ENCODE measurements around the gene PIM1.

The PIM1 gene

GRCh38 chr6:37134036-37134395 is 35.9 kb upstream of the PIM1 start:
- peak overlapping the region; percentile 91 for H3K27ac Mint-ChIP-seq
- peaks cover 51% of the 10 kb centered on the region for H3K4me1 Mint-ChIP-seq
- H3K9me3 Mint-ChIP-seq = no peaks in the 10 kb centered on the region
- DNase-seq (ENCODE audit: low spot score in 2 of 2) = no peak
- peak overlapping the region; percentile 55 for H3K4me3 Mint-ChIP-seq
- peaks cover 6% of the 10 kb centered on the region for H3K36me3 Mint-ChIP-seq
- ATAC-seq = no peak

DNA sequence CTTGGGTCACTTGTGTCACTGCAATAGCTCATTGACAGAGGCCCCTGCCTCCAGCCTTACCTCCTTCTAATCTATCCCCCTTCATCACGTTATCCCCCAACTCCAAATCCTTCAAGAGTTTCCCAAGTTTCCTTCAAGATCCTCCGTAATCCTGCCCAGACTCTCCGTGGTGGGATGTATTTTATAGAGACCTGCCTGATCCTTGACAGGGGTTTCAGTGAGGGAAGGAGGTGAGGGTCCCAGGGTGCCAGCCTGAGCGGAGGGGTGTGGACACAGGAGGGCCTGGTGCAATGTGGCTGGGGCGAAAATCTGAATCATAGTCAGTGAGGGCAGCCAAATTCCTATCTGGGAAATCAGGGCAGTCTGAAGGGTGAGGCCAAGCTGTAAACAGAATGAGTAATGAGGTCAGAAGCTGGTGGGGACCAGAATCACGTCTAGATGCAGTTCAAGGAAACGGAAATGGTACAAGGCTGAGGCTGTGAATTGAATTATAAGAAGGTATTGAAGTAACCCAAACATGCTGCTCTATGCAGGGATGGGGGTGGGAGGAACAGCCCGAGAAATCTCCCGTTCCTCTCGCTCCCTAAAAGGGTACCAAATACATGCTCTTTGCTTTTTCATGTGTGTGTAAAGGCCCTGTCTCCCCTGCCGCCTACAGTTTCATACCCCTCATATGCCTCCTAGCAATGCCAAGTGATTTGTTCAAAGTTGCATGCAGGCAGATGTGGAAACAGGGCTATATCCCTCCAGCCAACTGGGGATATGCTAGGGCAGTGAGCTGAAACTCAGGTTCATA is 35.4 kb upstream of the PIM1 start:
- ATAC-seq (peak; percentile 75), DNase-seq (ENCODE audit: low spot score in 2 of 2) (peak; percentile 7 to 65)
- Mint-ChIP-seq H3K4me3 (peak overlapping the region; percentile 55), H3K4me1 (peaks cover 51% of the 10 kb centered on the region), H3K36me3 (peaks cover 6% of the 10 kb centered on the region), H3K9me3 (no peaks in the 10 kb centered on the region), H3K27ac (peak overlapping the region; percentile 91)

GRCh38 chr6:37135835-37136694 is 33.9 kb upstream of the PIM1 start:
- no peaks in the 10 kb centered on the region for H3K9me3 Mint-ChIP-seq
- H3K4me1 Mint-ChIP-seq = peaks cover 39% of the 10 kb centered on the region
- H3K27ac Mint-ChIP-seq = peak overlapping the region; percentile 97
- DNase-seq (ENCODE audit: low spot score in 2 of 2) = no peak
- H3K4me3 Mint-ChIP-seq = peak overlapping the region; percentile 66
- H3K36me3 Mint-ChIP-seq = peaks cover 6% of the 10 kb centered on the region
- no peak for ATAC-seq

- Mint-ChIP-seq H3K36me3 (peaks cover 6% of the 10 kb centered on the region), H3K4me3 (peak overlapping the region; percentile 66), H3K27ac (peak overlapping the region; percentile 97), H3K9me3 (no peaks in the 10 kb centered on the region), H3K4me1 (peaks cover 46% of the 10 kb centered on the region)
- ATAC-seq = no peak
- DNase-seq (ENCODE audit: low spot score in 2 of 2) = no peak
Observed at GRCh38 chr6:37136821-37137200, 33.1 kb upstream of the PIM1 start.

DNA sequence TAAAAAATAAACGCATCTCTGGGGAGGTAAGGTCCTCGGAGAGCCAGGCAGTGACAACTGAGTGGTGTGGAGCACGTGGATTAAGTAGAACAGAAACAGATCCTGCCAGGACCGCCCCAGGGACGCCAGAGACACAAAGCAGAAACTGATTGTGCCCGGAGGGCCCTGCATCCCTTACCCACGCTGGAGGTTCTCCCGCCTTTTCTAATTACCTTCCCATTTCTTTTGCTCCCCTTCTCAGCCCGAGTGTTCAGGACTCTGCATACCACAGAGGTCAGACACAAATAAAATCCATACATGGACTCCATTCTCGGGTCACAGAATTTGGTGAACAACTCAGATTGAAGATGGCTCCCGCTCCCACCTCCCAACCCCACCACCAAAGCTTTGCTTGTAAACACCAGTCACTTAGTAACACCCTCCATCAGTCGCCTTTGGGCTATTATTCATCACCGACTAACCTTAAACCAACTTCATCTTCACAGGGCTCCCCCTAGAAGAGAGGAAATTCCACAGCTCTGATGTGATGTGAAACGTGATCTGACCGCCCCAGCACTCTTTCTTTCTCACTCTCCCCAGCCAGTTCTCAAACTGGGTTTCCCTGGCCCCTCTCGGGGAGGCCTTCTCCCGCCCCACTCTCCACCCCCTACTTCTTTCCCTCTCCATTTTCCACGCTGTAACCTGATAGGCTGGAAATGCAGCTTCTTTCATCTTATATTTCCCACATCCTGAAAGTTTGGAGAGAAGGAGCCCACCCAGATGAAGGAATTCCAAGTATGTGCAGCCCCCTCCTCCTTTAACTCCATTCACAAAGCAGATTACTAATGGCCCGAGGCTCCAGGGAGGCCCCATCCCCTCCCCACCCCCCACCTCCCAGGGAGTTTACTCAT is 32.5 kb upstream of the PIM1 start:
- Mint-ChIP-seq H3K36me3 (peaks cover 6% of the 10 kb centered on the region), H3K4me1 (peaks cover 52% of the 10 kb centered on the region), H3K9me3 (no peaks in the 10 kb centered on the region), H3K4me3 (peak overlapping the region; percentile 66), H3K27ac (peak overlapping the region; percentile 97)
- peak; percentile 29 to 76 for DNase-seq (ENCODE audit: low spot score in 2 of 2)
- ATAC-seq = peak; percentile 97

- H3K27ac Mint-ChIP-seq = no peak overlapping the region
- H3K4me1 Mint-ChIP-seq = peaks cover 57% of the 10 kb centered on the region
- H3K36me3 Mint-ChIP-seq = peaks cover 6% of the 10 kb centered on the region
- no peak for ATAC-seq
- H3K9me3 Mint-ChIP-seq = no peaks in the 10 kb centered on the region
- H3K4me3 Mint-ChIP-seq = no peak overlapping the region
- no peak for DNase-seq (ENCODE audit: low spot score in 2 of 2)
Observed at GRCh38 chr6:37138856-37139229, 31.1 kb upstream of the PIM1 start.

GRCh38 chr6:37139230-37139962 is 30.6 kb upstream of the PIM1 start:
- Mint-ChIP-seq H3K36me3 (peaks cover 6% of the 10 kb centered on the region), H3K27ac (no peak overlapping the region), H3K4me1 (peaks cover 52% of the 10 kb centered on the region), H3K4me3 (no peak overlapping the region), H3K9me3 (no peaks in the 10 kb centered on the region)
- ATAC-seq (no peak), DNase-seq (ENCODE audit: low spot score in 2 of 2) (no peak)

DNA sequence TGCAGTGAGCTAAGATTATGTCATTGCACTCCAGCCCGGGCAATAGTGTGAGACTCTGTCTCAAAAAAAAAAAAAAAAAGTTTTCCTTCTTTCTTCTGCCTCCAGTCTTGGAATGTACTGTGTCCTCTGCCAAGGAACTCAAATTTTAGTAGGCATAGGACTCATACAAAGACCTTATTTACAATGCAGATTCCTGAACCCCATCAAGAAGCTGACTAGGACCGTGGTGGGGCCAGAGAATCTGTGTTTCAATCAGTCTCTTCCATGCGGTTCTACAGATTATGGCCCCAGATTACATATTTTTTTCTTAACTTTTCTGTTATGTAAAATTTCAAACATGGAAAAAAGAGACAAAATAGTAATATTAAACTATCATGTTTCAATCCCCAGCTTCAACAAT is 29.8 kb upstream of the PIM1 start:
- no peaks in the 10 kb centered on the region for H3K9me3 Mint-ChIP-seq
- H3K4me1 Mint-ChIP-seq = peaks cover 45% of the 10 kb centered on the region
- no peak overlapping the region for H3K27ac Mint-ChIP-seq
- ATAC-seq = no peak
- no peak overlapping the region for H3K4me3 Mint-ChIP-seq
- peaks cover 6% of the 10 kb centered on the region for H3K36me3 Mint-ChIP-seq
- no peak for DNase-seq (ENCODE audit: low spot score in 2 of 2)

GRCh38 chr6:37141281-37142049 is 28.5 kb upstream of the PIM1 start:
- H3K27ac Mint-ChIP-seq = peak overlapping the region; percentile 5

DNA sequence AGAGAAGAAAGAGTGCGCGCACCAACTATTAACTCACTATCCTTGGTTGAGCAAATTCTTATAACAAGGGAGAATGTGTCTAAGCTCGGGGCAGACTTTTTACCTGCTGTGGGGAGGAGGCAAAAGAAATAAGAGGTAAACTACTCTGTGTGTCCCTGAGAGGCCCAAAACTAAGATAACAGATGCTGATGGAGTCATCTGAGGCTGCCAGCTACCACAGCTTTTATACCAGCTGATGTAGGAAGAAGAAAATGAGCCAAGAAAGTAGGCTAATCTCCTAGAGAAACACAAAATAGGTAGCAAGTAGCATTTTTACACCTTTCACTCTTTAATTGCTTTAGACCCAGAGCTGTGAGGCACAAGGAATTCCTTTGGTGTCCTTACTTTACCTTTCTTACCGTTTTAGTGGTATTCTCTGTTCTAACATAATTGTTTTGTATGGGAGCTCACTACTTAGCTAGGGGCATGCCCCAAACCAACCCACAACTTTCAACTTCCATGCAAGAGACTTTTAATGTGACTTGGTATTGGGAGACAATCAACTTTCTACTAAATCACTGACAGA is 27.8 kb upstream of the PIM1 start:
- no peaks in the 10 kb centered on the region for H3K9me3 Mint-ChIP-seq
- peak overlapping the region; percentile 5 for H3K27ac Mint-ChIP-seq
- DNase-seq (ENCODE audit: low spot score in 2 of 2) = peak in 1 of 2 donors; percentile 51
- no peak overlapping the region for H3K4me3 Mint-ChIP-seq
- peaks cover 33% of the 10 kb centered on the region for H3K4me1 Mint-ChIP-seq
- H3K36me3 Mint-ChIP-seq = peaks cover 6% of the 10 kb centered on the region
- ATAC-seq = peak; percentile 14

More at GRCh38 chr6:37141281-37142049, 28.5 kb upstream of the PIM1 start:
- Mint-ChIP-seq H3K4me1 (peaks cover 40% of the 10 kb centered on the region), H3K36me3 (peaks cover 6% of the 10 kb centered on the region), H3K4me3 (no peak overlapping the region), H3K9me3 (no peaks in the 10 kb centered on the region)
- DNase-seq (ENCODE audit: low spot score in 2 of 2) = no peak
- ATAC-seq = peak; percentile 31

DNA sequence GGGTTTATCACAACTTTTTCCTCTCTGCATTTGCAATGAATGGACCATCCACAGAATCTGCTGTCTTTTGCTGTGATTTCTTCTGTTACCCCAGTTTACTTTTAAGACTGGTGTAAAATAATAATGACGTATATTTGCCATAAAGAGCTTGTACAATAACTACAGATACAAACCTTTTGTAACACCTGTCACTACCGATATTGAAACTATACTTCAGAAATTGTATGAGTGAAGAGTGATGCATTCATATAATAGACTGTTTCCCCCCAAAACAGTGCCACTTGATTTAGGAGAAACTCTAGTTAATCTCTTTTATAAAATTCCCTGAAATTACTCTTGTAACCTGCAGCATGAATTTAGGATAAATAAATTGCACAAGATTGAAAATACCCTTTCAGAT is 26.4 kb upstream of the PIM1 start:
- Mint-ChIP-seq H3K27ac (no peak overlapping the region), H3K9me3 (no peaks in the 10 kb centered on the region), H3K4me1 (peaks cover 19% of the 10 kb centered on the region), H3K36me3 (no peaks in the 10 kb centered on the region), H3K4me3 (no peak overlapping the region)
- ATAC-seq (no peak), DNase-seq (ENCODE audit: low spot score in 2 of 2) (no peak)

GRCh38 chr6:37145443-37145842 is 24.5 kb upstream of the PIM1 start:
- H3K36me3 Mint-ChIP-seq = no peaks in the 10 kb centered on the region
- H3K27ac Mint-ChIP-seq = no peak overlapping the region
- DNase-seq (ENCODE audit: low spot score in 2 of 2) = no peak
- peaks cover 27% of the 10 kb centered on the region for H3K4me1 Mint-ChIP-seq
- no peak overlapping the region for H3K4me3 Mint-ChIP-seq
- no peak for ATAC-seq
- no peaks in the 10 kb centered on the region for H3K9me3 Mint-ChIP-seq

DNA sequence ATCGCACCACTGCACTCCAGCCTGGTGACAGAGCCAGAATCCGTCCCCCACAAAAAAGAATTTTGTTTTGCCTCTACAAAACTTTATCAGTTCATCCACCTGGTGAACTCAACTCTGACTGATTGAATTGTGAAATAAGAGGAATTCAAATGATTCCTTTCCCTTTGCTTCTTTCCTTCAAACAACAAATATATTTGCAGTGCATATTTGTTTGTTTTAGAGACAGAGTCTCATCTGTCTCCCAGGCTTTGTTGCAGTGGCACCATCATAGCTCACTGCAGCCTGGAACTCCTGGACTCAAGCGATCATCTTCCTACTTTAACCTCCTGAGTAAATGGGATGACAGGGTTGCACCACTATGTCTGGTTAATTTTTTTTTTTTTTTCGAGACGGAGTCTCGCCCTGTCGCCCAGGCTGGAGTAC is 23.2 kb upstream of the PIM1 start:
- Mint-ChIP-seq H3K27ac (no peak overlapping the region), H3K36me3 (no peaks in the 10 kb centered on the region), H3K4me3 (no peak overlapping the region), H3K9me3 (no peaks in the 10 kb centered on the region), H3K4me1 (peaks cover 27% of the 10 kb centered on the region)
- DNase-seq (ENCODE audit: low spot score in 2 of 2) = no peak
- ATAC-seq = no peak

DNA sequence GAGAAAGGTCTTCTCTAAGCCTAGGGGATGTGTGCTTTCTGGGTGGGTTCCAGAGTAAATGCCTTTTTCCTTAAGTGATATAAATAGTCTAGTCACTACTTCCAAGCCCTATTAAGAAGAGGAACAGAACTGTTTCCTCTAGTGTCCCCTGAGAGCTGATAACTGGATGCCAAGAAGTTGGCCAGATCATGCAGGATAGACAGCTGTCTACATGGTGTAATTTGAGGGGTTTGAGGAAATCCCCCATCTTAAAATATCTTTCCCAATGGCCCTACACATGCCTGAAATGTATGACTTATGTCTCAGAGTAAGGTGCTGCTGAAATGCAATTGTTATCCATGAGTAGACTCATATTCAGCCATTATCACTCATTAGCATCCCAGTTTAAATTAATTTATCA is 20.2 kb upstream of the PIM1 start:
- Mint-ChIP-seq H3K27ac (no peak overlapping the region), H3K9me3 (no peaks in the 10 kb centered on the region), H3K4me3 (no peak overlapping the region), H3K36me3 (no peaks in the 10 kb centered on the region), H3K4me1 (peaks cover 15% of the 10 kb centered on the region)
- DNase-seq (ENCODE audit: low spot score in 2 of 2) = no peak
- ATAC-seq = no peak

Measured in stimulated activated effector memory CD8-positive, alpha-beta T cell treated with anti-CD3 and anti-CD28 coated beads, Interleukin-12 subunit alpha, Interleukin-12 subunit beta, amount 100 ng/mL, for 72 hours (primary cell).